ENCODE results near the gene USH1G. TPM values are rescaled to one million over a fixed set of nuclear protein-coding genes. Genes with fewer than 3 reads are reported as not detected.

The USH1G gene
- total and polyA plus RNA-seq, 2 of the 13 experiments (the other 11 are each of a cell fraction or from before 2014, with no cell fraction given), result 0.04 TPM; not detected in 1

- TF ChIP-seq RARA (CRISPR knock-in tag; IDR thresholded peaks at IDR 0.05), result peak; percentile 50; the same call in 1 of the 2 replicates
- 0 out of 2 replicates have a peak, but pooled peaks have one; percentile 85 for TF ChIP-seq ZNF513 (CRISPR knock-in tag; conservative IDR thresholded peaks at IDR 0.05)
- TF ChIP-seq ZBTB39 (CRISPR knock-in tag; IDR thresholded peaks at IDR 0.05), result peak; percentile 68; the same call in 1 of the 2 replicates
- no peak for TF ChIP-seq ZNF225 (CRISPR knock-in tag; IDR thresholded peaks at IDR 0.05)
- TF ChIP-seq RXRA (CRISPR knock-in tag; IDR thresholded peaks at IDR 0.05), result no peak; the same call in 1 of the 2 replicates
- 0 out of 2 replicates have a peak, but pooled peaks have one; percentile 67 for TF ChIP-seq ZNF232 (CRISPR knock-in tag; IDR thresholded peaks at IDR 0.05; ENCODE audit: borderline replicate concordance)
- TF ChIP-seq ATF3 (CRISPR knock-in tag; IDR thresholded peaks at IDR 0.05), result no peak; the same call in 1 of the 2 replicates
- no peak for TF ChIP-seq RBM39 (IDR thresholded peaks at IDR 0.05; ENCODE audit: low read depth, low read length, poor library complexity, severe bottlenecking)
- TF ChIP-seq NONO (IDR thresholded peaks at IDR 0.05), result no peak
- TF ChIP-seq NONO (CRISPR knock-in tag; conservative IDR thresholded peaks at IDR 0.05), result no peak; the same call in 1 of the 2 replicates
- TF ChIP-seq SAFB2 (CRISPR knock-in tag; IDR thresholded peaks at IDR 0.05; ENCODE audit: borderline replicate concordance, low read depth), result peak; percentile 85
- TF ChIP-seq ZNF562 (CRISPR knock-in tag; IDR thresholded peaks at IDR 0.05; ENCODE audit: borderline replicate concordance), result no peak
- no peak for TF ChIP-seq ZNF30 (CRISPR knock-in tag; IDR thresholded peaks at IDR 0.05)
- no peak for TF ChIP-seq HMGA1 (CRISPR knock-in tag; conservative IDR thresholded peaks at IDR 0.05)
- no peak for TF ChIP-seq ZNF557 (CRISPR knock-in tag; IDR thresholded peaks at IDR 0.05)
- TF ChIP-seq ZNF619 (CRISPR knock-in tag; IDR thresholded peaks at IDR 0.05), result no peak
- TF ChIP-seq ETV5 (CRISPR knock-in tag; IDR thresholded peaks at IDR 0.05; ENCODE audit: borderline replicate concordance), result peak; percentile 77
- TF ChIP-seq NCOA1 (CRISPR knock-in tag; IDR thresholded peaks at IDR 0.05), result peak; percentile 94
- TF ChIP-seq PRDM4 (CRISPR knock-in tag; IDR thresholded peaks at IDR 0.05; ENCODE audit: borderline replicate concordance), result no peak
- no peak; the same call in 1 of the 2 replicates for TF ChIP-seq ZNF274 (CRISPR knock-in tag; IDR thresholded peaks at IDR 0.05)
- no peak for TF ChIP-seq SP2 (CRISPR knock-in tag; IDR thresholded peaks at IDR 0.05)
Observed at GRCh38 chr17:74972107-74972972, 49.3 kb upstream of the USH1G start, which contains the start of gene HID1 (continued).

All from HepG2 (cell line).